NCI-H524 (cell line): Measurements from ENCODE around the gene ZNF473.
"Not testable (repeated sequence)": the region's sequence is repeated elsewhere in the genome, so short reads cannot be mapped to it uniquely, and the experiment has no call there.

Source experiments
- DNase-seq, 2 experiments: peaks; one replicate each; lab custom pipeline; 2025; lab: John Stamatoyannopoulos, UW

The ZNF473 gene

DNA sequence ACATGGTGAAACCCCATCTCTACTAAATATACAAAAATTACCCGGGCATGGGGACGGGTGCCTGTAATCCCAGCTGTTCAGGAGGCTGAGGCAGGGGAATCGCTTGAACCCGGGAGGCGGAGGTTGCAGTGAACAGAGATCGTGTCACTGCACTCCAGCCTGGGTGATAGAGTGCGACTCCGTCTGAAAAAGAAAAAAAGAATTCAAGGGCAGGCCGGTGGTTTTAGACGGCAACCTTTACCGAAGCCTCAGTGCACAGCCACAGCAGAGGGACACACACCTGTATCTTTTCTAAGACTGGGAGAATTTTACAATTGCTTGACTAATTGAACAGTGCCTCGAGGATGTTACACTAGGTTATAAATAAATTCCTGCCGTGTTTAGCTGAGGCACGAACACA, 73.9 kb downstream of the ZNF473 start:
- DNase-seq, result not testable (repeated sequence)

DNA sequence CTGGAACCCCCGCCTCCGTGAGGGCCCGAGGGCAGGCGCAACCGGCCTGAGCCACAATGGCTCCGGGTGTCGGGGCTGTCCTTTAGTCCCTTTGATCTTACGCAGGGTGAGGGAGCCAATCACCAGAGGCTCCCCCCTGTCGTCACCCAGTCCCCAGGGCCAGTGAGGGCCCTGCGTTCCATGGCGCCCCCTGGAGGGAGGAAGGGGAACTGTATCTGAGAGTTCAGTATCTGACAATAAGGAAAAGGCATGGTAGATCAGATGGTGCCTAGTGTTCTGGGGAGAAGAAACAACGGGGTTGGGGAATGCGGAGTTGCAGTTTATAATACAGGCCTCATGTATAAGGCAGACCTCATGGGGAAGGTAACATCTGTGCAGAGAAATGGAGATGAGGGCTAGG, 75.1 kb downstream of the ZNF473 start:
- not testable (repeated sequence) for DNase-seq
